ENCODE data around the gene CXorf66.
"Not testable (repeated sequence)": the region's sequence is repeated elsewhere in the genome, so short reads cannot be mapped to it uniquely, and the experiment has no call there.

The CXorf66 gene

DNA sequence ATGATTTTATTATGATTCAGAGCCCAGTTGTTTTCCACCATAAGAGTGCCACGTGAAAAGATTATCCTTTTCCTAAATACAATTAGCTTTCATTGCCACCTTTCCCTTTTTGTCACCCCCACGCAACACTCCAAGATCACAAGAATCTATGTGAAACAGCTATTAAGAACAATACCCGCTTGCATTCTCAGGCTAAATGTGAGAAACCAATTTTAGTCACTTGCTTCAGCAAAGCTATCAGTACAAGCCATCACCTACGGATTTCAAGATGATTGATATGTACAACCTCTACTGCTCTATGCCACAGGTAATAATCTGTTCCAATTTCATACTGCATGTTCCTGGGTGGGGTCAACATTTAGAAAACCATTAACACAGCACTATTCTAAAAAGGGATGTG lies 34.9 kb downstream of the CXorf66 start:
- no peak overlapping the region for H3K4me3 ChIP-seq (ENCODE audit: low read depth, low read length)
- no peak for DNase-seq (ENCODE audit: low read depth)
- TF ChIP-seq, protein P1, sequence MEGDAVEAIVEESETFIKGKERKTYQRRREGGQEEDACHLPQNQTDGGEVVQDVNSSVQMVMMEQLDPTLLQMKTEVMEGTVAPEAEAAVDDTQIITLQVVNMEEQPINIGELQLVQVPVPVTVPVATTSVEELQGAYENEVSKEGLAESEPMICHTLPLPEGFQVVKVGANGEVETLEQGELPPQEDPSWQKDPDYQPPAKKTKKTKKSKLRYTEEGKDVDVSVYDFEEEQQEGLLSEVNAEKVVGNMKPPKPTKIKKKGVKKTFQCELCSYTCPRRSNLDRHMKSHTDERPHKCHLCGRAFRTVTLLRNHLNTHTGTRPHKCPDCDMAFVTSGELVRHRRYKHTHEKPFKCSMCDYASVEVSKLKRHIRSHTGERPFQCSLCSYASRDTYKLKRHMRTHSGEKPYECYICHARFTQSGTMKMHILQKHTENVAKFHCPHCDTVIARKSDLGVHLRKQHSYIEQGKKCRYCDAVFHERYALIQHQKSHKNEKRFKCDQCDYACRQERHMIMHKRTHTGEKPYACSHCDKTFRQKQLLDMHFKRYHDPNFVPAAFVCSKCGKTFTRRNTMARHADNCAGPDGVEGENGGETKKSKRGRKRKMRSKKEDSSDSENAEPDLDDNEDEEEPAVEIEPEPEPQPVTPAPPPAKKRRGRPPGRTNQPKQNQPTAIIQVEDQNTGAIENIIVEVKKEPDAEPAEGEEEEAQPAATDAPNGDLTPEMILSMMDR (IDR thresholded peaks at IDR 0.05; ENCODE audit: control insufficient read depth, extremely low read depth, insufficient read depth): no peak

DNA sequence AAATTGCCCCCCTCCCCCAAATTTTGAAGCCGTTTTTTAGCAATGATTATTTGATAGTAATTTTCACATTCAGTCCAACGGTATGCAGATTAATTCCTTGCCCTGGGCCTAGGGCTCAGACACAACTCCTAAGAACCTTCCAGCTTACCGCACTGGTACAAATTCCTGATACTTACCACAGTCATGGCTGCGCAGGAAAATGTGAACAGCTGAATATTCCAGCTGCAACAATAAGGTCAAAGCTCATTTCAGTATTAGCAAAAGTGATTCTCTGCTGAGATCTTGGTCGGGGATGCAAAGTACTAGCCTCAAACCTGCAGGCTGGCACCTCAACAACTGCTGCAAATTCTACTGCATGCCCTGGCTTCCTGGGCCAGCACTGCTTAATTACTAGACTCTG lies 35.4 kb downstream of the CXorf66 start:
- no peak for DNase-seq (ENCODE audit: low read depth)
- TF ChIP-seq, protein P1 (IDR thresholded peaks at IDR 0.05; ENCODE audit: control insufficient read depth, extremely low read depth, insufficient read depth): no peak
- no peak overlapping the region for H3K4me3 ChIP-seq (ENCODE audit: low read depth, low read length)

DNA sequence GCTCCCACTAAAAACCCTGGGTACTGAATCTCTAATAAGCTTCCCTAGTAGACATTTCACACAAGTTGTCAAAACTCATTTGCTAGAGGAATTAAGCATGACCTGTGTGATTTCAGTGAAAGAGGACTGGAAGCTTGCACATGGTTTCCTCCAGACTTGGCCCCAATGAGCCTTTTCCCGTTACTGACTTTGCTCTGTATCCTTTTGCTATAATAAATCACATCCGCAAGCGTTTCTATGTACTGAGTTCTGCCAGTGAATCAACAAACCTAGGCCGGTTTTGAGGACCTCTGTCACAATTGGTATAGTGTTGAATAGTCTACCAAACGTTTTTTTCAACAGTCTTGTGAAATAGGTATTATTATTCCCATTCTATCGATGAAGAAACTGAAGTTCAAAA lies 40.6 kb downstream of the CXorf66 start:
- DNase-seq (ENCODE audit: low read depth): no peak
- TF ChIP-seq, protein P1 (IDR thresholded peaks at IDR 0.05; ENCODE audit: control insufficient read depth, extremely low read depth, insufficient read depth): no peak
- no peak overlapping the region for H3K4me3 ChIP-seq (ENCODE audit: low read depth, low read length)

DNA sequence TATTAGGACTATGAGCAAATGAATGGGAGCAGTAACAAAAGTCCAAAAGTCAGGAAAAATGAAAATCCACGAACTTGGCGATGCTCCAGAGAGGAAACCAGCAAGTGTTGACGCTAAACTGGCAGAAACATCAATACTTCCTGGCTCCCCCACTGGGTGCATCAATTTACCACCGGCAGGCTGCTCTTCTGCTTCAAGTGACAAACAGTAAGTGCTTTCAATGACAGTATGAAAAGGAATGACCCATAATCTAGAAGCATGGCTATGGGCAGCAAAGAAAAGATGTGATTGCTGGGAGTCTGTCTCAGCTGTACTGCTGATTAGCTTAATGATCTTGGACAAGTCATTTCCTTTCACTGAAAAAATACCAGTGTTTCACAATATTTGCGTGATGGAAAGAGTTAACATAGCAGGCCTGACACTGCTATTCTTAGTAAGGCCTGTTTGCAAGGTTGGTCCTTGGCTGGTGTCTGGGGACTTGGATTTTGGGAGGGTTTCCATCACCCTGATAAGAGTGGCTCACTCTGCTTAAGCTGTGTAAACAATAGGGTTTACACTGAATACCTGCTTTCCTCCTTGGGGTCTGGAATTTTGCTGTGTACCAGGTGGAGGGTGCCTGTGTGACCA lies 41.1 kb downstream of the CXorf66 start:
- H3K4me3 ChIP-seq (ENCODE audit: low read depth, low read length): no peak overlapping the region
- no peak for DNase-seq (ENCODE audit: low read depth)
- TF ChIP-seq, protein P1 (IDR thresholded peaks at IDR 0.05; ENCODE audit: control insufficient read depth, extremely low read depth, insufficient read depth): no peak

DNA sequence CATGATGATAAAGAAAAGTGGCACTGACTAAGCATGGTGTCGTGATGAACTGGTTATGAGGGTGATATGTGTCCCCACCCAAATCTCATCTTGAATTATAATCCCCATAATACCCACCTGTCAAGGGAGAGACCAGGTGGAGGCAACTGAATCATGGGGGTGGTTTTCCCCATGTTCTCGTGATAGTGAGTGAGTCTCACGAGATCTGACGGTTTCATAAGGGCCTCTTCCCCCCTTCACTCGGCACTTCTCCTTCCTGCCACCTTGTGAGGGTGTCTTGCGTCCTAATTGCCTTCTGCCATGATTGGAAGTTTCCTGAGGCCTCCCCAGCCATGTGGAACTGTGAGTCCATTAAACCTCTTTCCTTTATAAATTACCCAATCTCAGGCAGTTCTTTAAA lies 44.2 kb downstream of the CXorf66 start:
- H3K4me3 ChIP-seq (ENCODE audit: low read depth, low read length); DNase-seq (ENCODE audit: low read depth): not testable (repeated sequence)

DNA sequence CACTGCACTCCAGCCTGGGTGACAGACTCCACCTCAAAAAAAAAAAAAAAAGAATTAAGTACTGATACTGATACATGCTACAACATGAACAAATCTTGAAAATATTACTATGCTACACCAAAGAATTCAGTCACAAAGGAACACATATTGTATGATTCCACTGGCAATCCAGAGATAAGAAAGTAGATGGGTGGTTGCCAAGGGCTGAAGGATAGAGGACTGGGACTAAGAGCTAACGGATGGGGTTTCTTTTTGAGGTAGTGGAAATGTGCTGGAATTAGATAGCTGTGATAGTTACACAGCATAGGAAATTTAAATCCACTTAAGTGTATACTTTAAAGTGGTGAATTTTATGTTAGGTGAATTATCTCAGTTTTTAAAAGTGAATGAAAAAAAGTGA lies 45.0 kb downstream of the CXorf66 start:
- TF ChIP-seq, protein P1 (IDR thresholded peaks at IDR 0.05; ENCODE audit: control insufficient read depth, extremely low read depth, insufficient read depth): no peak
- no peak for DNase-seq (ENCODE audit: low read depth)
- no peak overlapping the region for H3K4me3 ChIP-seq (ENCODE audit: low read depth, low read length)

DNA sequence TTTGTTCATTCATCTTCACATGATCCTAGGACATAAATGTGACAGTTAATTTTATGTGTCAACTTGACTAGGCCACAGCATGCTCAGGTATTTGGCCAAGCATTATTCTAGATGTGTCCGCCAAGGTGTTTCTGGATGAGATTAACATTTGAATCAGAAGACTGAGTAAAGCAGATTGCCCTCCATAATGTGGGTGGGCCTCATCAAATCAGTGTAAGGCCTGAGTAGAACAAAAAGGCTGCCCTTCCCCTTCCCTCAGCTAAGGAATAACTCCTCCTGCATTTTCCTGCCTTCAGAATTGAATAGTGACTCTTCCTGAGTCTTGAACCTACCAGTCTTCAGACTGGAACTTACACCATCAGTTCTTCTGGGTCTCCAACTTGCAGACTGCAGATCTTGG lies 50.9 kb downstream of the CXorf66 start:
- DNase-seq (ENCODE audit: low read depth): no peak
- TF ChIP-seq, protein P1 (IDR thresholded peaks at IDR 0.05; ENCODE audit: control insufficient read depth, extremely low read depth, insufficient read depth): no peak
- H3K4me3 ChIP-seq (ENCODE audit: low read depth, low read length): no peak overlapping the region

All from LNCaP clone FGC (cell line).